Large intestine (tissue), 3 donors: Measurements from ENCODE around the gene LPP. TPM values are rescaled to one million over a fixed set of nuclear protein-coding genes. Genes with fewer than 3 reads are reported as not detected.

Experiments
- DNase-seq, 2 donors: peaks; one replicate each; pipeline versions ENCODE4 v3.0.0 to v3.0.0-alpha.2; 2013
- H3K27ac ChIP-seq: one replicate; pipeline ENCODE4 v1.5.1; 2013; ENCODE audit warnings: low read length
- H3K27me3 ChIP-seq: 2 replicates; pipeline ENCODE4 v1.6.1; 2013; ENCODE audit warnings: low read length; ENCODE audit not compliant: control insufficient read depth, insufficient read depth
- H3K36me3 ChIP-seq: 2 replicates; pipeline ENCODE4 v1.6.1; 2013; ENCODE audit warnings: low read length; ENCODE audit not compliant: control insufficient read depth, insufficient read depth
- H3K4me1 ChIP-seq: one replicate; pipeline ENCODE4 v1.6.1; 2013; ENCODE audit warnings: low read length; ENCODE audit not compliant: control insufficient read depth, insufficient read depth
- H3K4me3 ChIP-seq: one replicate; pipeline ENCODE4 v1.5.1; 2013; ENCODE audit warnings: low read length
- H3K9me3 ChIP-seq: one replicate; pipeline ENCODE4 v1.6.1; 2013; ENCODE audit warnings: mild to moderate bottlenecking, low read depth, low read length, moderate library complexity; ENCODE audit not compliant: control insufficient read depth
- WGBS: methylation state at CpG from one replicate; pipeline ENCODE4 v1.1.5; 2013; ENCODE audit warnings: low lambda C conversion rate; ENCODE audit not compliant: insufficient coverage; 5-methylcytosine and 5-hydroxymethylcytosine counted together
- polyA plus RNA-seq: library from polyadenylated mRNA; unstranded; fragments of 120-200 nt; gene quantifications from one replicate; pipeline ENCODE4 v1.2.1, GENCODE V29; 2013

Gene LPP
- polyA plus RNA-seq, 1 donor: 41.2 TPM

DNA sequence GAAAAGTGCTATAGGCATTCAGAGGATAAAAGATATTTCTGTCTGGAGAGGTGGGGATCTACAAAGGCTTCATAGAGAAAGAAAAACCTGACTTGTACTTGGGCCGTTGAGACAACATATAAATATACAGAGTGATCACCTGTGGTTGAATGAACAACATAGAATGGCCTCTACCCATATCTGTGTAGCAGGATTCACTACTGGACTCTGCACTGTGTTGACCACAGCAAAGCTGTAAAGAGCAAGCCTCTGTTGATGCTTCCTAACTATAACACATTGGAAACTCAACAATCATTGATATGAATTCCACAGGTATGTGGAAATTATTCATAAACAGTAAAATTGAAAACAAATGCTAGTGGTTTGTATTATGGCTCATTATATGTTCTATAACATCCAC is 19.1 kb upstream of the LPP start:
- WGBS: no CpG with 5 or more reads among the region's 1 CpG
- H3K27ac ChIP-seq: no peak overlapping the region
- DNase-seq: no peak
- H3K9me3 ChIP-seq: no peaks in the 10 kb centered on the region
- no peaks in the 10 kb centered on the region for H3K27me3 ChIP-seq
- no peaks in the 10 kb centered on the region for H3K36me3 ChIP-seq
- H3K4me1 ChIP-seq: no peaks in the 10 kb centered on the region
- no peak overlapping the region for H3K4me3 ChIP-seq

DNA sequence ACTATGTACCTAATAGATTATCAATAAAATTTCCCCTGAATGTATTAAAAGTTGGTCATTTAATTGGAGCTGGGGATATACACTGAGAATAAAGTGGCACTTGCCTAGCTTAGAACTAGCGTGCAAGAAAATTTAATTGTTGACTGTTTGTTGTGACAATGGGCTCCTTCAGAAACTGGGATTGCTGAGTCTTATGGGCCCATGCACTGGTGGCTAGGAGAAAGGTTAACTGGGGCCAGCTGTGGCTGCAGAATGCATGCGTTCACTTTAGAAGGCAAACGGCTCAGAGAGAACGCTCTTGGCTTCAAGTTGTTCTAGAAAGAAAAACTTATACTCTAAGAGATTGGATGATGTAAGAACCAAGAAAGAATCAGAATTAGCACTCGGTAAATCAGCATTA is 18.7 kb upstream of the LPP start:
- 100% methylated on average over 1 of the region's 5 CpGs for WGBS
- DNase-seq: no peak
- no peaks in the 10 kb centered on the region for H3K4me1 ChIP-seq
- no peaks in the 10 kb centered on the region for H3K36me3 ChIP-seq
- H3K9me3 ChIP-seq: no peaks in the 10 kb centered on the region
- H3K27ac ChIP-seq: no peak overlapping the region
- H3K27me3 ChIP-seq: no peaks in the 10 kb centered on the region
- no peak overlapping the region for H3K4me3 ChIP-seq

DNA sequence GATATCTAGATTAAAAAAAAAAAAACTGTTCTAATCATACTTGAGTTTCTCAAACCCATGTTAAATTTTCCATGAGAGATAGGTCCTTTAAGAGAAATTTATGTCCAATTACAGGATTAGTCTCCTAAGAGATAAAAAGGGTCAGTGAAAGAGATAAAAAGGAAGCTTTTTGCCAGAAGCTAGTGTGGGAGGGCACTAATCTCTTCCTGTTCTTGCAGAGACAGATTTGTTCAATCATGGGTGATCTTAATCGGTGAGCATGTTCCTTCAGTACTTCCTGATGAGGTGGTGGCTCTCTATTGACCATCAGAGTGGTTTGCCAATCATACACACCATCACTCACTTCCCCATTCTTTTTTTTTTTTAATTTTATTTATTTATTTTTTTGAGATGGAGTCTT is 16.9 kb upstream of the LPP start:
- H3K27ac ChIP-seq: no peak overlapping the region
- no peaks in the 10 kb centered on the region for H3K9me3 ChIP-seq
- no peaks in the 10 kb centered on the region for H3K4me1 ChIP-seq
- no peak overlapping the region for H3K4me3 ChIP-seq
- no CpG with 5 or more reads among the region's 1 CpG for WGBS
- no peaks in the 10 kb centered on the region for H3K27me3 ChIP-seq
- no peak for DNase-seq
- H3K36me3 ChIP-seq: no peaks in the 10 kb centered on the region

DNA sequence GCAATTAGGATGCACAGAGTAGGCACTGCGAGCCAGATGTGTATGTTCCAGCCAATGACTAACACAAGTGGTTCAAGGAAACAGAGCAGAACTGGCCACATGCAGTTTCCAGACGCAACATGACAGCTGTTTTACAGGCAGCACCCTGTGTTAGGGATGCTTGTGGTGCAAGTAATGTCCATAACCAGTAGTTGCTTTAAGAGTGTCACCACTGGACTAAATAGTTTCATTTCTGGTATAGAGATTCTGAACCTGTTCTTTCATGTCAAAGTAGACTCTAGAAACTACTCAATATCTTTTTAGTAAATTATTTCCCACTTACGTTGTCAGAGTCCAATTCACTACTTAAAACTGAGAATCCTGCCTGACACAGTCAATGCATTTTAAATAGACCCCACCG is 14.5 kb upstream of the LPP start:
- no peak for DNase-seq
- Histone ChIP-seq H3K4me1 (no peaks in the 10 kb centered on the region), H3K36me3 (no peaks in the 10 kb centered on the region), H3K9me3 (no peaks in the 10 kb centered on the region), H3K27ac (no peak overlapping the region), H3K27me3 (no peaks in the 10 kb centered on the region), H3K4me3 (no peak overlapping the region)
- 94% methylated on average over 2 of the region's 4 CpGs for WGBS

DNA sequence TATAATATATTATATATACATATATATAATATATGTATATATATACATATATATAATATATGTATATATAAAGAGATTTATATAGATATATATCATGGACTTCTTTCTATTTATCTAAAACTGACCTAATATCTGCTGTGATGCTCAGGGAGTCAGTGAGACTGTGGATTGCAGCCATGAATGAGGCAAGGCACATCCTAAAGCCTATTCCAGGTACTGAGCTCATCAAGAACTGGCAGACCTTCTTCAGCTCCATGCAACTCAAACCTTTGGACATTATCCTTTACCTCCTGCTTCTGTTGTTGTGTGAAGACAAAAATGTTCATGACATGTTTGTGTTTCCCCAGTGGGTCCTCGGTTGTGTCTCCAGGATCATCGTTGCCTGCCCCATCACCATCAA is 7.7 kb upstream of the LPP start:
- Histone ChIP-seq H3K27ac (no peak overlapping the region), H3K9me3 (no peaks in the 10 kb centered on the region), H3K4me3 (no peak overlapping the region), H3K36me3 (no peaks in the 10 kb centered on the region), H3K27me3 (no peaks in the 10 kb centered on the region), H3K4me1 (no peaks in the 10 kb centered on the region)
- WGBS: no CpG with 5 or more reads among the region's 2 CpGs
- no peak for DNase-seq

DNA sequence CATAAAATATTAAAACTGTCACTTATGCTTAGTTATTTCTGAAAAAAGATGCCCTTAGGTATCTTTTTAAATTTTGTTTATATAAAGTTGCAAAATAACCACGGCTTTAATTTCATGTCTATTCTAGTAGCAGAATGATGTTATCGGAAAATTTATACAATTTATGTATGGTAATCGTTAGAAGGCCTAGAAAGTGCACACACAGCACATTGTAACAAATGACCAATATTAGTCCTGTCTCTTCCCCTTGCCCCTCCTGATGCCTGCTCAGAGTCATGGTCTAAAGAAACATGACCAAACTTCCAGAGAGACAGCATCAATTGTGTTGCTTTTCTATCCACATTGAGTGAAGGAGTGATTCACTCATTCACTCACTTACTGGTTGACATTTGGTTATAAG is 6.2 kb upstream of the LPP start:
- peaks cover 9% of the 10 kb centered on the region for H3K4me1 ChIP-seq
- DNase-seq: no peak
- no peaks in the 10 kb centered on the region for H3K27me3 ChIP-seq
- no peak overlapping the region for H3K4me3 ChIP-seq
- H3K27ac ChIP-seq: no peak overlapping the region
- WGBS: 89% methylated on average over 1 of the region's 3 CpGs
- no peaks in the 10 kb centered on the region for H3K36me3 ChIP-seq
- no peaks in the 10 kb centered on the region for H3K9me3 ChIP-seq

DNA sequence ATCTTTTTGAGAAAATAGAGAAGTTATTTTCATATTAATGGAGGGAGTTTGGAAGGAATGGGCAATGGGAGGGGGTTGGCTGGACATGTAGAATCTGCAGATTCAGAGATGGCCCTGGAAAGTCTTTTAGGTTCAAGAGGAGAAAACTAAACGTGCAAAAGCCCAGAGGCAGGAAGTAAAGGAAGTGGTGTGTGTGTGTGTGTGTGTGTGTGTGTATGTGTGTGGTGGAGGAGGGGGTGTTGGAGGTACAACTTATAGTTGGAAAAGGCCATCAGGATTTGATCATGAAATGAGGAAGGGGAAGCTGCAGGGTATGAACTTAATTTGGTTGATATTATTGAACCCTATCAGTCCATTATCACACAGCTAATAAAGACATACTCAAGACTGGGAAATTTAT is 5.6 kb upstream of the LPP start:
- Histone ChIP-seq H3K27me3 (no peaks in the 10 kb centered on the region), H3K4me1 (peaks cover 13% of the 10 kb centered on the region), H3K9me3 (no peaks in the 10 kb centered on the region), H3K4me3 (no peak overlapping the region), H3K36me3 (no peaks in the 10 kb centered on the region), H3K27ac (no peak overlapping the region)
- no peak for DNase-seq
- WGBS: 100% methylated on average over 1 of the region's 1 CpG

DNA sequence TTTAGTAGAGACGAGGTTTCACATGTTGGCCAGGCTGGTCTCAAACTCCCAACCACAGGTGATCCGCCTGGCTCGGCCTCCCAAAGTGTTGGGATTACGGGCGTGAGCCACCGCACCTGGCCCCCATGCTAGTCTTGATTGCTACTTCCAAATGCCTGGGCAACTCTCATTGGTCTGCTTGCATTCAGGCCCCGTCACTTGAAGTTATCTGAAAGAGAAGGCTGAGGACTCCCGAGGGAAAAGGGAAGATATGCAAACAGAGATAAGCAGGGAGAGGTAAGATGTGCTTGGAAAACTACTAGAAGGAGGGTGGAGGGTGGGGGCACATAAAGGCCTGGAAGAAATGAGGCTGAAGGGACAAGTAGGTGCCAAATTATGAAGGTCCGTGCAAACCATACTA is 4.4 kb upstream of the LPP start:
- Histone ChIP-seq H3K4me3 (no peak overlapping the region), H3K4me1 (peaks cover 13% of the 10 kb centered on the region), H3K27me3 (no peaks in the 10 kb centered on the region), H3K36me3 (no peaks in the 10 kb centered on the region), H3K9me3 (no peaks in the 10 kb centered on the region), H3K27ac (no peak overlapping the region)
- DNase-seq: no peak
- no CpG with 5 or more reads among the region's 9 CpGs for WGBS

DNA sequence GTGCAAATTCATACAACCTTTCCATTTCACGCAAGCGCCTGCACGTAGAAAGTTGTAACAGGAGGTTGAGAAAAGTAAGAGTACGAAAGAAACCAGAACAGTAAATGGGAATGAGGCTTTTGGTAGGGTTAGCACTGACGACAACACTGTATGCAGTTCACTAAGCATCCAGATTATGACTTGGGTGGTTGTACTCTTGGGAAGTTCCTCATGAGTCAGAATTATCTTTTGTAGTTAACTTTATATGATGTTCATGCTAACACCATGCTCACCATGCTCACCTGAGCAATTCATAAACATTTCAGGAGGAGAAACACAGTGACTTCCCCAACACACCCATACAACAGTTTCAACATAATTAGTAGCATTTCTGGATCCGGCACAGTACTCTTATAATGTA is 3.0 kb upstream of the LPP start:
- Histone ChIP-seq H3K36me3 (no peaks in the 10 kb centered on the region), H3K27ac (no peak overlapping the region), H3K4me3 (no peak overlapping the region), H3K4me1 (peaks cover 26% of the 10 kb centered on the region), H3K9me3 (no peaks in the 10 kb centered on the region), H3K27me3 (no peaks in the 10 kb centered on the region)
- DNase-seq: no peak
- WGBS: 97% methylated on average over 4 of the region's 6 CpGs

DNA sequence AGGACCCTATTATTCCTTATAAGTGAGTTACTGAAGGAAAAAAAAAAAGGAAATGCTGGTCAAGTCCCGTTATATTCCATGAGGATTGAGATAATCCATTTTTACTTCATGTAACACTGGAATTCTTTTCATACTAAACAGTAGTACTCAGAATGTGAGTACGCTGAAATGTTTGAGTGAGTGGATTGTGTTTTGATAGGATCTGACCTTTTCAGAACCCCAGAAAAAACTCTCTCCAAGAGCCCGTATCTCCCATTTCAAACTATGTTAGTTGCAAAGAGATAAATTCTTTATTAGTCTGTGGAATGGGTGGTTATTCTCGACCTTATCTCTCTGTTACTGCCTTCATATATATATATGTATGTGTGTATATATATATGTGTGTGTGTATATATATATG is 2.5 kb upstream of the LPP start:
- no CpG with 5 or more reads among the region's 4 CpGs for WGBS
- DNase-seq: no peak
- Histone ChIP-seq H3K9me3 (no peaks in the 10 kb centered on the region), H3K36me3 (no peaks in the 10 kb centered on the region), H3K4me3 (no peak overlapping the region), H3K27ac (no peak overlapping the region), H3K4me1 (peaks cover 30% of the 10 kb centered on the region), H3K27me3 (no peaks in the 10 kb centered on the region)

DNA sequence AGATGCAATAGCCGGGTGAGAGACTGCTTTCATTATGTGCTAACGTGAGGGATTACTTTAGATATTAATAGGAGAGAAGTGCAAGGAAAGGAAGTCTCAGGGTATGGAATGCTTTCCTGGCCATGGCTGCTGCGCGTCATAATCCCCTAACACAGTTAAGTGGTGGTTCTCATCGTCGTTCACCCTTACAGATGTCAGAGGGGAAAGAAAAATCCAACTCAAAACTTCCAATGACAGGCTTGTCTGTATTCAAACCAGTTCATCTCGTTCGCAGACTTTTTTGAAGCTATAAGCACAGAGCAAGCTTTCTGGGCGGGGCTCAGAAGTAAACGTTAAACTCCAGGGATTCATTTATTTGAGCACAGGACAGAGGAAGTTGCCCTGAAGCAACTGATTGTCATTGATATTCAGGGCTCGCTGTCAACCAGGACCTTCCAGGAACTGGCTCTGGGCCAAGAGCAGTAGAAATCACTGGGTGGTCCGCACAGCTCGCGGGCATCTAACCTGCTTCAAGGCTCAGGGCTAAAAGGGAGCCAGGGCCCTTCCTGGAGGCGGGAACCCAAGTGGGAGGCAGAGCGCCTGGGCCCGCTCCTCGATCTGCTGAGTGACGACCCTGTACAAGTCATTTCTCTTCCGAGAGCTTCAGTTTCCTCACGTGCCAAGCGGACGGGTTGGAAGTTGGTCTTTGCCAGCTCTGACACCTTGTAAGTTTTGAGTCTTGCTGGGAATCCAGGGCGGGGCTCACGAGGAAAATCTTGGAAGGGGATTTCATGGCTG is 1.1 kb upstream of the LPP start:
- no peaks in the 10 kb centered on the region for H3K27me3 ChIP-seq
- H3K4me3 ChIP-seq: peak overlapping the region; percentile 60
- no CpG with 5 or more reads among the region's 25 CpGs for WGBS
- peaks cover 45% of the 10 kb centered on the region for H3K4me1 ChIP-seq
- H3K27ac ChIP-seq: peak overlapping the region; percentile 98
- H3K36me3 ChIP-seq: no peaks in the 10 kb centered on the region
- H3K9me3 ChIP-seq: no peaks in the 10 kb centered on the region
- DNase-seq: peak; percentile 53 to 84
